Skin epidermis (tissue), 12 donors: ENCODE data around the gene ZNF555.

ENCODE experiments used
- H3K27ac ChIP-seq, 21 experiments: fragments of 200-600 bp; sonication (generic) in 11 of 21; one replicate each; pipeline ENCODE4 v1.5.0; 2020; ENCODE audit warnings: mild to moderate bottlenecking in 3 of 21, inconsistent platforms in 2 of 21, moderate library complexity in 2 of 21
- H3K4me3 ChIP-seq, 7 experiments: fragments of 200-600 bp; sonication (generic) in 2 of 7; one replicate each; pipeline ENCODE4 v1.5.0; 2020; ENCODE audit warnings: inconsistent platforms in 2 of 7, mild to moderate bottlenecking in 2 of 7, moderate library complexity in 1 of 7

Gene ZNF555

DNA sequence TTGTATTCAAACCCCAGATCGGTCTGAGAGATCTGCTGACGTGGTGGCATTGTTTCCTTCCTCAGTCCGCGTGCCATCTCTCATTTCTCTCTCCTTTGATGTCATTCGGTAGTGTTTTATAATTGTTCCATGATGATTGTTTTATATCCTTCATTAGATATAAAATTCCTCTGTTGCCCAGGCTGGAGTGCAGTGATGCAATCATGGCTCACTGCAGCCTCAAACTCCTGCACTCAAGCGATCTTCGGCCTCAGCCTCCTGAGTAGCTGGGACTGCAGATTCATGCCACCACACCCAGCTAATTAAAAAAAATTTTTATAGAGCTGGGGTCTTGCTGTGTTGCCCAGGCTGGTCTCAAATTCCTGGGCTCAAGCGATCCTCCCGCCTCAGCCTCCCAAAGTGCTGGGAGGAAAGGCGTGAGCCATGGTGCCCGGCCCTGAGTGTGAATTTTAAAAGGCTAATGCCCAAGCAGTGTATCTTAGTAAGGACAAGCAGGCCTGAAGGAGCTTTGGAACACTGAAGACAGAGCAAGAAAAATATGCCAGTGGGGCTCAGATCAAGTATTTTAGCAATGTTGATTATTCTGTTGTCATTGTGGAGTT is 64.7 kb downstream of the ZNF555 start:
- Histone ChIP-seq H3K4me3 (no peak overlapping the region), H3K27ac (no peak overlapping the region)

DNA sequence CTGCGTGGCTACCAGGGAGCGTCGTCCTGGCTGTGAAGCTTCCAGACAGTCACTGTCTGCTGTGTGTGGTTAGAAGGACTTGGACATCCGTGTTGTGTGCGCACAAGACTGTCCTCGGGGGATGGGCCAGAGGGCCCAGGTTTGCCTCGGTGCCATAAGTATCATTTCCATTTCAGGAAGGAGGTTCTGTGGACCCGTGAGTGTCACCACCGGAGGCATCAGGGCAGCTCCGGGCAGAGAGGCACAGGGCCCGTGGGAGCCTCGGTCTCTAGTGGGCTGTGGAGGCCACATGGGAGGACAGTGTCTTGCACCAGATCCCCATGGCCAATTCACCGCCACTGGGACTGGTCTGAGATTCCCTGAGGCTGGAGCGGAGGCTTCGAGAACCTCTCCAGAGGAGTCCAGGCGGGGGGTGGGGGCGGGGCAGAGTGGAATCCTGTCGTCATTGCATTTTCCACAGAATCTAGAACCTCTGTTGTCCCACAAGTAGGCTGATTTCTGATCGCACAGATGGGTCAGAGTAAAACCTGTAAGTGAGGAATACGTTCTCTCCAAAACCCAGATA is 65.4 kb downstream of the ZNF555 start:
- Histone ChIP-seq H3K27ac (no peak overlapping the region), H3K4me3 (no peak overlapping the region)
